H1 (cell line): ENCODE measurements around the gene RHO. TPM values are rescaled to one million over a fixed set of nuclear protein-coding genes. Genes with fewer than 3 reads are reported as not detected.
A peak's percentile ranks its signal among the peaks of the same experiment; 100 is the strongest.

Source experiments
- CTCF ChIA-PET: fragments of 300-600 bp; sonication (Branson Sonifier 250); formaldehyde crosslinking; loops from one replicate; lab custom pipeline; 2021; ENCODE audit not compliant: partially characterized antibody; lab: Charles Lee
- POLR2A ChIA-PET: fragments of 300-600 bp; sonication (Branson Sonifier 250); formaldehyde crosslinking; loops from one replicate; lab custom pipeline; 2021; ENCODE audit warnings: inconsistent platforms; ENCODE audit not compliant: partially characterized antibody; lab: Charles Lee
- DNase-seq, 2 experiments: peaks; one replicate each; pipeline versions ENCODE4 v3.0.0 to v3.0.0-alpha.2; 2010 to 2022; ENCODE audit warnings: low spot score in 2 of 2, low read depth in 1 of 2, mixed read lengths in 1 of 2
- FAIRE-seq: peaks from 2 replicates; lab custom pipeline; 2011; peaks lifted over from hg19 to GRCh38; lab: Jason Lieb, UNC
- H2AFZ ChIP-seq: 2 replicates; pipeline ENCODE4 v1.8.1; 2012; ENCODE audit warnings: low read length, inconsistent platforms
- H2AK5ac ChIP-seq: 2 replicates; pipeline ENCODE4 v1.6.1; 2013; ENCODE audit warnings: low read depth, low read length
- H2BK120ac ChIP-seq: replicated peaks from 2 replicates; pipeline ENCODE3; 2013; ENCODE audit warnings: low read depth, low read length, inconsistent platforms
- H2BK12ac ChIP-seq: 2 replicates; pipeline ENCODE4 v1.6.1; 2013; ENCODE audit warnings: low read depth, low read length
- H2BK15ac ChIP-seq: 2 replicates; pipeline ENCODE4 v1.6.1; 2013; ENCODE audit warnings: low read length
- H2BK20ac ChIP-seq: 2 replicates; pipeline ENCODE4 v1.6.1; 2013; ENCODE audit warnings: low read length
- H2BK5ac ChIP-seq: 2 replicates; pipeline ENCODE4 v1.6.1; 2013; ENCODE audit warnings: low read depth, low read length
- H3K14ac ChIP-seq: 2 replicates; pipeline ENCODE4 v1.6.1; 2013; ENCODE audit warnings: inconsistent platforms; ENCODE audit not compliant: insufficient read length
- H3K18ac ChIP-seq: 2 replicates; pipeline ENCODE4 v1.6.1; 2013; ENCODE audit warnings: low read length; ENCODE audit errors: extremely low read depth
- H3K23ac ChIP-seq: 2 replicates; pipeline ENCODE4 v1.6.1; 2013; ENCODE audit warnings: inconsistent platforms; ENCODE audit not compliant: insufficient read length
- H3K23me2 ChIP-seq: 2 replicates; pipeline ENCODE4 v1.6.1; 2013; ENCODE audit warnings: low read depth, low read length
- H3K27ac ChIP-seq: 2 replicates; pipeline ENCODE4 v1.6.1; 2011; ENCODE audit warnings: low read depth, low read length, inconsistent platforms
- H3K27me3 ChIP-seq, 4 experiments: replicated peaks in 1 of 4; 1 replicate in 1 of 4; 2 replicates in 3 of 4; pipeline versions ENCODE4 v1.6.1 to v1.8.1; 2011 to 2013; ENCODE audit warnings: low read length in 3 of 4, mild to moderate bottlenecking in 3 of 4, inconsistent platforms in 2 of 4, mixed read lengths in 2 of 4, moderate library complexity in 1 of 4; ENCODE audit not compliant: control insufficient read depth in 3 of 4, insufficient read depth in 3 of 4; ENCODE audit errors: extremely low read depth in 1 of 4
- H3K36me3 ChIP-seq, 4 experiments: 2 replicates each; pipeline versions ENCODE4 v1.6.1 to v1.8.1; 2011 to 2013; ENCODE audit warnings: mild to moderate bottlenecking in 4 of 4, low read length in 3 of 4, moderate library complexity in 2 of 4, control low read depth in 1 of 4, inconsistent platforms in 1 of 4; ENCODE audit not compliant: insufficient read depth in 4 of 4, control insufficient read depth in 2 of 4
- H3K4ac ChIP-seq: replicated peaks from 2 replicates; pipeline ENCODE3; 2013; ENCODE audit warnings: low read length, low read depth, mixed read lengths, inconsistent platforms; ENCODE audit not compliant: insufficient read length
- H3K4me1 ChIP-seq, 4 experiments: replicated peaks in 1 of 4; 1 replicate in 1 of 4; 2 replicates in 3 of 4; pipeline versions ENCODE4 v1.6.1 to v1.8.1; 2011 to 2013; ENCODE audit warnings: low read length in 3 of 4, inconsistent platforms in 2 of 4, mixed read lengths in 1 of 4; ENCODE audit not compliant: insufficient read depth in 4 of 4, control insufficient read depth in 3 of 4
- H3K4me2 ChIP-seq, 2 experiments: 2 replicates each; pipeline versions ENCODE4 v1.6.1 to v1.8.1; 2011 to 2013; ENCODE audit warnings: low read depth in 2 of 2, low read length in 2 of 2, control low read depth in 1 of 2, inconsistent platforms in 1 of 2, mild to moderate bottlenecking in 1 of 2; ENCODE audit not compliant: insufficient read depth in 1 of 2
- H3K4me3 ChIP-seq, 4 experiments: fragments of 200-600, 300-600 bp in 1 of 4; sonication (generic), shearing (Covaris generic), sonication (Bioruptor Twin) in 1 of 4; 2 replicates each; pipeline versions ENCODE4 v1.5.1 to v1.8.1; 2011 to 2016; ENCODE audit warnings: low read length in 4 of 4, low read depth in 3 of 4, control low read depth in 2 of 4, inconsistent platforms in 2 of 4, mild to moderate bottlenecking in 2 of 4, mixed read lengths in 1 of 4, moderate library complexity in 1 of 4; ENCODE audit not compliant: insufficient read depth in 2 of 4; ENCODE audit errors: extremely low read depth in 1 of 4
- H3K56ac ChIP-seq: replicated peaks from 2 replicates; pipeline ENCODE3; 2013; ENCODE audit warnings: low read depth, mild to moderate bottlenecking, mixed read lengths, low read length, inconsistent platforms; ENCODE audit not compliant: insufficient read length
- H3K79me1 ChIP-seq: 2 replicates; pipeline ENCODE4 v1.6.1; 2013; ENCODE audit warnings: low read depth, low read length, control low read depth
- H3K79me2 ChIP-seq, 2 experiments: 2 replicates each; pipeline versions ENCODE4 v1.6.1 to v1.8.1; 2012 to 2013; ENCODE audit warnings: low read length in 2 of 2, mild to moderate bottlenecking in 2 of 2, inconsistent platforms in 1 of 2; ENCODE audit not compliant: insufficient read depth in 2 of 2, control insufficient read depth in 1 of 2
- H3K9ac ChIP-seq, 4 experiments: replicated peaks in 1 of 4; 1 replicate in 1 of 4; 2 replicates in 3 of 4; pipeline versions ENCODE4 v1.6.1 to v1.8.1; 2011 to 2013; ENCODE audit warnings: low read depth in 3 of 4, low read length in 3 of 4, control low read depth in 2 of 4, mild to moderate bottlenecking in 2 of 4, moderate library complexity in 2 of 4, inconsistent platforms in 1 of 4; ENCODE audit errors: extremely low read depth in 1 of 4
- H3K9me3 ChIP-seq, 2 experiments: 2 replicates each; pipeline versions ENCODE4 v1.6.1 to v1.8.1; 2012 to 2013; ENCODE audit warnings: mild to moderate bottlenecking in 2 of 2, moderate library complexity in 2 of 2, control low read depth in 1 of 2, inconsistent platforms in 1 of 2, low read depth in 1 of 2, low read length in 1 of 2, mixed read lengths in 1 of 2; ENCODE audit not compliant: insufficient read depth in 2 of 2
- H4K20me1 ChIP-seq, 2 experiments: replicated peaks in 1 of 2; 2 replicates each; pipeline versions ENCODE3 to v1.8.1; 2011 to 2013; ENCODE audit warnings: inconsistent platforms in 2 of 2, low read length in 2 of 2, mild to moderate bottlenecking in 1 of 2; ENCODE audit not compliant: insufficient read depth in 2 of 2, control insufficient read depth in 1 of 2
- H4K5ac ChIP-seq: 2 replicates; pipeline ENCODE4 v1.6.1; 2013; ENCODE audit warnings: low read length, low read depth, mixed read lengths, inconsistent platforms; ENCODE audit not compliant: insufficient read length
- H4K8ac ChIP-seq: 2 replicates; pipeline ENCODE4 v1.8.0; 2013; ENCODE audit warnings: mild to moderate bottlenecking, moderate library complexity, low read length, inconsistent platforms; ENCODE audit not compliant: insufficient read depth; ENCODE audit errors: extremely low read depth
- H4K91ac ChIP-seq: replicated peaks from 2 replicates; pipeline ENCODE3; 2013; ENCODE audit warnings: low read length, mixed read lengths, inconsistent platforms; ENCODE audit not compliant: insufficient read length
- CHD2 ChIP-seq: IDR thresholded peaks from 2 replicates; pipeline ENCODE4 v1.6.1; 2012; ENCODE audit warnings: low read length, improper control_type of control experiment
- EZH2 ChIP-seq: fragments of 200-600 bp; sonication (generic); IDR thresholded peaks from 2 replicates; pipeline ENCODE4 v1.7.1; 2012; ENCODE audit warnings: low read depth, mild to moderate bottlenecking, moderate library complexity, low read length, inconsistent platforms; ENCODE audit not compliant: severe bottlenecking
- NANOG ChIP-seq: IDR thresholded peaks from 2 replicates; pipeline ENCODE4 v1.6.1; 2011; ENCODE audit warnings: low read length, low read depth, mild to moderate bottlenecking, inconsistent platforms; ENCODE audit not compliant: insufficient read depth, poor library complexity, severe bottlenecking
- RNF2 ChIP-seq: fragments of 200-900, 300-1000 bp; sonication (generic); IDR thresholded peaks from 2 replicates; pipeline ENCODE4 v1.7.1; 2016; ENCODE audit warnings: borderline replicate concordance, low read depth, mild to moderate bottlenecking, antibody characterized with exemption, low read length; ENCODE audit not compliant: poor library complexity, severe bottlenecking; ENCODE audit errors: missing control alignments
- WGBS, 2 experiments: shearing (Covaris generic) in 1 of 2; methylation state at CpG; one replicate each; pipeline versions ENCODE4 v1.1.6 to v1.1.7; 2013 to 2015; ENCODE audit warnings: low lambda C conversion rate in 2 of 2, mixed read lengths in 2 of 2, inconsistent platforms in 1 of 2, low coverage in 1 of 2, missing lambda C conversion rate in 1 of 2; ENCODE audit not compliant: insufficient replicate concordance in 2 of 2, insufficient coverage in 1 of 2, insufficient read length in 1 of 2; ENCODE audit errors: extremely low coverage in 1 of 2, missing lambda C conversion rate in 1 of 2; 5-methylcytosine and 5-hydroxymethylcytosine counted together
- polyA plus RNA-seq, 7 experiments: library from polyadenylated mRNA; depleted of rRNA in 3 of 7; stranded (reverse) in 5 of 7; unstranded in 2 of 7; fragments of >200 nt in 5 of 7; fragments of 200-250 nt in 2 of 7; gene quantifications; 1 replicate in 5 of 7; 2 replicates in 1 of 7; 4 replicates in 1 of 7; pipeline versions ENCODE4 v1.2.1 to v1.2.3, GENCODE V29; 2011 to 2013; ENCODE audit warnings: missing spikeins in 2 of 7, mixed read lengths in 2 of 7
- total RNA-seq: library from RNA; stranded (reverse); fragmentation: NEBNext Ultra II Directional; extraction: Animal tissue kit (Norgen Biotek cat#: 25700); gene quantifications from 2 replicates; pipeline ENCODE4 v1.2.1, GENCODE V29; 2021

Gene RHO
- total and polyA plus RNA-seq, 2 of the 8 experiments (the other 6 are each of a cell fraction or from before 2014, with no cell fraction given): not detected

- DNase-seq (no peak), FAIRE-seq (no peak)
- H4K8ac ChIP-seq: no peak overlapping the region
- no peaks in the 10 kb centered on the region for H3K23me2 ChIP-seq
- H3K18ac ChIP-seq: no peak overlapping the region
- ChIA-PET POLR2A (interaction anchor here (0.7 to 1.2 kb wide), 5 partner anchors 11 to 239 kb away, joined by 3 to 5 read pairs (median 4); a partner anchor contains a TSS), CTCF (interaction anchor here (0.9 to 11.3 kb wide), 7 partner anchors 11 to 168 kb away, joined by 3 to 93 read pairs (median 5); partner anchors contain the start of genes H1-8 and RHO)
- no peak overlapping the region for H4K5ac ChIP-seq
- H3K79me1 ChIP-seq: no peaks in the 10 kb centered on the region
- H3K14ac ChIP-seq: no peak overlapping the region
- H2BK20ac ChIP-seq: no peak overlapping the region
- H3K23ac ChIP-seq: no peak overlapping the region
- H3K56ac ChIP-seq: no peak overlapping the region
- no peak overlapping the region for H3K27ac ChIP-seq
- TF ChIP-seq CHD2: no peak
- TF ChIP-seq RNF2: no peak
- no peak for TF ChIP-seq EZH2
- TF ChIP-seq NANOG: no peak
- no peak overlapping the region for H3K4me2 ChIP-seq
- H2BK120ac ChIP-seq: no peak overlapping the region
- H3K79me2 ChIP-seq: no peaks in the 10 kb centered on the region
- H4K20me1 ChIP-seq: peaks cover 0 to 1% of the 10 kb centered on the region in 2 experiments
- no peak overlapping the region for H2AK5ac ChIP-seq
- H3K4ac ChIP-seq: no peak overlapping the region
- no peak overlapping the region for H2AFZ ChIP-seq
- no peak overlapping the region for H3K4me3 ChIP-seq
- H3K27me3 ChIP-seq: no peaks in the 10 kb centered on the region; a peak in 1 of 7 replicates
- no peak overlapping the region for H2BK15ac ChIP-seq
- no peak overlapping the region for H4K91ac ChIP-seq
- no peaks in the 10 kb centered on the region; a peak in 1 of 8 replicates for H3K36me3 ChIP-seq
- 94% methylated on average over 15 of the region's 15 CpGs; no CpG with 5 or more reads in 1 of the 2 experiments for WGBS, 2 experiments
- 0 out of 2 replicates have a peak overlapping the region, but pooled peaks have one; percentile 44 for H2BK5ac ChIP-seq
- no peak overlapping the region for H3K9ac ChIP-seq
- no peaks in the 10 kb centered on the region for H3K9me3 ChIP-seq
- H2BK12ac ChIP-seq: no peak overlapping the region
- H3K4me1 ChIP-seq: peaks cover 3 to 22% (median 11%) of the 10 kb centered on the region in 4 experiments
Observed at GRCh38 chr3:129555153-129555550, 26.7 kb downstream of the RHO start.
